Mesothelial cell of epicardium (in vitro differentiated cells): ENCODE measurements around the gene PPIP5K2. TPM values are rescaled to one million over a fixed set of nuclear protein-coding genes. Genes with fewer than 3 reads are reported as not detected.

Experiments
- DNase-seq, 2 experiments: peaks; one replicate each; pipeline ENCODE4 v3.0.0; 2021; ENCODE audit warnings: low spot score in 2 of 2; ENCODE audit not compliant: unreplicated experiment in 2 of 2
- H3K27ac Mint-ChIP-seq: 2 replicates; pipeline ENCODE4 v1.8.0; 2021; ENCODE audit warnings: mixed read lengths
- H3K27me3 Mint-ChIP-seq: 2 replicates; pipeline ENCODE4 v1.8.0; 2021; ENCODE audit warnings: low read depth, mixed read lengths
- H3K36me3 Mint-ChIP-seq: 2 replicates; pipeline ENCODE4 v1.8.0; 2021; ENCODE audit warnings: mixed read lengths
- H3K4me1 Mint-ChIP-seq: 2 replicates; pipeline ENCODE4 v1.8.0; 2021; ENCODE audit warnings: mixed read lengths
- H3K4me3 Mint-ChIP-seq: 2 replicates; pipeline ENCODE4 v1.8.0; 2021; ENCODE audit warnings: mild to moderate bottlenecking, moderate library complexity, mixed read lengths
- H3K9me3 Mint-ChIP-seq: 2 replicates; pipeline ENCODE4 v1.8.0; 2021; ENCODE audit warnings: mixed read lengths
- total RNA-seq: library from RNA; stranded (reverse); gene quantifications from 3 replicates; pipeline ENCODE4 v1.2.1, GENCODE V29; 2021
- TF ChIP-seq, protein P1 (sequence below): fragments of 200-600 bp; sonication (generic); IDR thresholded peaks from one replicate; pipeline ENCODE4 v1.5.0; 2021; ENCODE audit warnings: antibody characterized with exemption; ENCODE audit not compliant: unreplicated experiment

PPIP5K2 gene
- total RNA-seq, 1 donor from 2014 or later = 79.4 TPM

DNA sequence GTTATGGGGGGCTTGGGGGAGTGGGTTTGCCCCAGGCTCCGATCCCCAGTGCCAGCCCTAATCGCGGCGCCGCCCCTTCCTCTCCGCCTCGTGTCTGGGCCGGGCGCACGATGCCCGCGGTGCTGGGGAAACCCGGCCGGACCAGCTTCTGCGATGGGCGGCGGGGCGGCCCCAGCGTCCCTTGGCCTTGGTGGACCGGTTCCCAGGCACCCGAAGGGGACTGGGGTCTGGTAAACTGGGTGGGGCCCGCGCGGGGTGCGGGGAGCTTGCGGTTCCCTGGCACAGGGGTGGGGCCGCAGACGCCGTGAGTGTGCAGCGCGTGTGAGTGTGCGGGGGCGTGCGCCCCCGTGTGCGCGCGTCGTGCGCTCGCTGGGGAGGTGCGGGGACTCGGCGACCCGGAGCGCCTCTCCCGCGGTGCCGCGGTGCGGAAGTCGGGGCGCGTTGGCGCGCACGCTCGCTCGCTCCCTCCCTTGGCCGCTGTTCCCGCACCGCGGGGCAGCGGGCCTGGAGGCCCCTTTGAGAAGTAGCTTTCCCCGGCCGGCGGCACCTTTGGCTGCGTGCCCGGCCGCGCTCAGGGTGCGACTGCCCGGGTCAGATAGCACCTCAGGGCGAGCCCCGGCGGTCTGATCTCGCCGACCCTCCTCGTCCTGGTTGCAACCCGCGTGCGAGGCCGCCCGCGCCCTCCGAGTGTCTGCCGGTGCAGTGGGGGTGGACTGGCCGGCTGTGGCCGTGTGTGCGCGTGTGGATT is 139.0 kb downstream of the PPIP5K2 start:
- Mint-ChIP-seq H3K27ac (peak overlapping the region; percentile 81), H3K4me3 (peak overlapping the region; percentile 80), H3K27me3 (no peaks in the 10 kb centered on the region), H3K4me1 (peaks cover 20% of the 10 kb centered on the region), H3K9me3 (no peaks in the 10 kb centered on the region), H3K36me3 (no peaks in the 10 kb centered on the region)
- peak; percentile 38 to 68 for DNase-seq
- TF ChIP-seq, protein P1, sequence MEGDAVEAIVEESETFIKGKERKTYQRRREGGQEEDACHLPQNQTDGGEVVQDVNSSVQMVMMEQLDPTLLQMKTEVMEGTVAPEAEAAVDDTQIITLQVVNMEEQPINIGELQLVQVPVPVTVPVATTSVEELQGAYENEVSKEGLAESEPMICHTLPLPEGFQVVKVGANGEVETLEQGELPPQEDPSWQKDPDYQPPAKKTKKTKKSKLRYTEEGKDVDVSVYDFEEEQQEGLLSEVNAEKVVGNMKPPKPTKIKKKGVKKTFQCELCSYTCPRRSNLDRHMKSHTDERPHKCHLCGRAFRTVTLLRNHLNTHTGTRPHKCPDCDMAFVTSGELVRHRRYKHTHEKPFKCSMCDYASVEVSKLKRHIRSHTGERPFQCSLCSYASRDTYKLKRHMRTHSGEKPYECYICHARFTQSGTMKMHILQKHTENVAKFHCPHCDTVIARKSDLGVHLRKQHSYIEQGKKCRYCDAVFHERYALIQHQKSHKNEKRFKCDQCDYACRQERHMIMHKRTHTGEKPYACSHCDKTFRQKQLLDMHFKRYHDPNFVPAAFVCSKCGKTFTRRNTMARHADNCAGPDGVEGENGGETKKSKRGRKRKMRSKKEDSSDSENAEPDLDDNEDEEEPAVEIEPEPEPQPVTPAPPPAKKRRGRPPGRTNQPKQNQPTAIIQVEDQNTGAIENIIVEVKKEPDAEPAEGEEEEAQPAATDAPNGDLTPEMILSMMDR = no peak

DNA sequence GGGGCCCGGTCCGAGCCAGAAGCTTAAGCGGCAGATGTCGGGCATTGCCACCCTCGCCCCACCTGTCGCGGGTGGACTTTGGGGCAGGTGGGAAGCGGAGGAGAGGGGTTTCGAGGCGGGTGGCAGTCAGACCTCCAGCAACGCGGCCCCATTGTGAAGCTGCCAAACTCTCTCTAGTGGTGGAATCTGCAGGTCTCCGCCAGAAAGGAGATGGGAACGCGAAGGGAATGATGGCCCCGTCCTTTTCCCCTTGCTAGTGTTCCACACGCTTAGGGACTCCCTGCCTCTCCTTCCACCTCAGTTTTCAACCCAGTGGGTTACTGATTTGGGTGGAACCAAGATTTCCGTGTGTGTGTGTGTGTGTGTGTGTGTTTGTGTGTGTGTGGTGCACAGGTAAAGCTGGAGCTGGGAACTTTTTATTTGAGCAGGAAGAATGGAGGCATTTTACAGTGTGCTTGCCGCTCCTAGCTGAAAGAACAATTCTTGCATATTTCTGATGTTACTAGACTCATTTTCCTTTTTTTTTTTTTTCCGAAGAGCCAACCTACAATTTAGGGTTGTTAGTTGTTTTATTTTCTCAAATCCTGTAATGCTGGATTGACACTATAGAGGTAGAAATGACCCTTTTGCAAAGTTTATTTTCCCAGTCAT is 139.7 kb downstream of the PPIP5K2 start:
- DNase-seq = peak in 1 of 2 experiments; percentile 64
- Mint-ChIP-seq H3K36me3 (no peaks in the 10 kb centered on the region), H3K27me3 (no peaks in the 10 kb centered on the region), H3K9me3 (no peaks in the 10 kb centered on the region), H3K4me1 (peaks cover 19% of the 10 kb centered on the region), H3K27ac (peak overlapping the region; percentile 81), H3K4me3 (peak overlapping the region; percentile 80)
- TF ChIP-seq, protein P1 = no peak

DNA sequence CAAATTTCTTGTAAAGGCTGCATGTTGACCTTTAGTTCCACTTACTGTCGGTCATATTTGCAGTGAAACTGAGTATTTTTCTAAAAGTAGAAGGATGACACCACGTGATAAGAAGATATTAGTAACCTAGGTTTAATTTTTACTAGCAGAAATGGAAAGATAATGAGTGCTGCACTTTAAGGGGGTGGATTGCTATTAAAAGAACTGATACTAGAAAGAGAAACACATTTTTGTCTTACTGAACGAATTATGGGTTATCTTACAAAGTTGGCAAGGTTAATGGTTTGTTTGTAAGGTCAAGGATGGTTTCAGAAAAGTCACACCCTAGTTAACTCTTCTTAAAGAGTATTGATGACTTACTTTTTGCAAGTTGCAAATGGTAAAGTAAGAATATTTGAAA is 140.8 kb downstream of the PPIP5K2 start:
- Mint-ChIP-seq H3K27me3 (no peaks in the 10 kb centered on the region), H3K4me1 (peaks cover 18% of the 10 kb centered on the region), H3K27ac (no peak overlapping the region), H3K4me3 (no peak overlapping the region), H3K9me3 (no peaks in the 10 kb centered on the region), H3K36me3 (no peaks in the 10 kb centered on the region)
- DNase-seq = no peak
- TF ChIP-seq, protein P1 = no peak

Other genes starting within 250 kb of the PPIP5K2 start
- gene GIN1, start 163 bp upstream of the PPIP5K2 start, total RNA-seq = 4.9 to 7.1 TPM (median 5.2 TPM) in 3 replicates
- 7.5 to 8.1 TPM (median 8.1 TPM) in 3 replicates for gene MACIR, start 138.5 kb downstream of the PPIP5K2 start, total RNA-seq